Islet of Langerhans (tissue), 1 donor: Measurements from ENCODE around the gene MRPS34.

Experiments used
- FAIRE-seq: peaks from one replicate; lab custom pipeline; 2011; peaks lifted over from hg19 to GRCh38; lab: Jason Lieb, UNC

Gene MRPS34

DNA sequence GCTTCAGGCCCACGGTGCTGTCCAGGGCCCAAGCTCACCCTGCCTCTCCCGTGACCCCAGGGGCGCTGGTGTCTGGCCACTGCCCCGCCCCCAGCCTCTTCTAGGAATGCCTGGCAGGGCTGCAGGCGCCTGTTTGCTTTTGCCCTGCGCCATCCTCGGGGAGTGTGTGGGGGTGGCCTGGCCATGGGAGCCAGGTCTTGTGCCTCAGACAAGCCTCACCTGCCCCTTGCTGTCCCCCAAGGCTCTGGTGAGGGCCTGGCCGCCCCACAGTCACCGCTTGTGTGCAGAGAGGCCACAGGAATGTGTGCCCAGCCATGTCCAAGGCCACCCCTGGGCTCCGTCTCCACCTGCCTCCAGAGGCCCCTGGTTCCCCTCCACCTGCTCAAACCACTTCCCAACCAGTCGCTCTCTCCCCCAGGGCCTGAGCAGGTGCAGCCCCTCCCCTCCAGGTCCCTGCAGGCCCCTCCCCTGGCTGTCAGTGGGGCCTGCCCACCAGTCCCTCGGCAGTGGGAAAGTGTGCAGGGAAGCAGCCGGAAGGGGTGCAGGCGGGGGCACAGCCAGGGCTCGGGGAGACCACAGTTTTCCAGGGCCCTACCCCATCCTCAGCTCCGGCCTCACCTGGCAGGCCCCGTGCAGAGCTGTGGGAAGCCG, 21.4 kb upstream of the MRPS34 start:
- FAIRE-seq: no peak

DNA sequence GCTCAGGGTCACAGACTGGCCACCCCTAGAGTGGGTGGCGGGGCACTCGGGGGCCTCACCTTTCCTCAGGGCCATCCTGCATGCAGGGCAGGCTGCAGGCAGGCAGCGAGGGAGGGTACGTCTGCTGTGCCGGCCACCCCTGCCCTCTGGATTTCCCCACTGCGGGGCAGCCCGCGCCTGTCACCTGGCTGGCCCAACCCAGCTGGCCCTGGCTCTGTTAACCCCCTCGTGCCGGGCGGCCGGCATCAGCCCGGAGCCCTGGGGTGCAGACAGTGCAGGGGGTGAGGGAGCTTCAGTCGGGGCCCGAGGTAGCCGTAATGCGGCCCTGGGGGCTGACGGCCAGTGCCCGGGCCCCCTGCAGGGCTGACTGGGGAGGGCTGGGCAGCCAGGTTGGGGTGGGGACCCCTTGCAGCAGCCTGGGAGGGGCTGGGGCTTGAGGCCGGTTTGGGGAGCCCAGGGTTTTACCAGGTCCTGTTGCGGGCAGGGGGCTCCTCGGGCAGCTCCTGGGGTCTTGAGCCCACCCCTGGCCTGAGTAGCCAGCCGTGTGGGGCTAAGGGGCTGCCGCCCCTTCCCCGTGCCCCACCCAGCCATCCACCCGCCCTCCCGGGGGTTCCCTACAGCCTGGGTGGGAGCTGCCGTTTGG, 20.8 kb upstream of the MRPS34 start, which contains the start of gene IGFALS:
TSS of gene IGFALS (minus strand) at position 128 of the 643 bp plus-strand sequence. CDS start at position 75, 53 bp downstream.
- FAIRE-seq: no peak

DNA sequence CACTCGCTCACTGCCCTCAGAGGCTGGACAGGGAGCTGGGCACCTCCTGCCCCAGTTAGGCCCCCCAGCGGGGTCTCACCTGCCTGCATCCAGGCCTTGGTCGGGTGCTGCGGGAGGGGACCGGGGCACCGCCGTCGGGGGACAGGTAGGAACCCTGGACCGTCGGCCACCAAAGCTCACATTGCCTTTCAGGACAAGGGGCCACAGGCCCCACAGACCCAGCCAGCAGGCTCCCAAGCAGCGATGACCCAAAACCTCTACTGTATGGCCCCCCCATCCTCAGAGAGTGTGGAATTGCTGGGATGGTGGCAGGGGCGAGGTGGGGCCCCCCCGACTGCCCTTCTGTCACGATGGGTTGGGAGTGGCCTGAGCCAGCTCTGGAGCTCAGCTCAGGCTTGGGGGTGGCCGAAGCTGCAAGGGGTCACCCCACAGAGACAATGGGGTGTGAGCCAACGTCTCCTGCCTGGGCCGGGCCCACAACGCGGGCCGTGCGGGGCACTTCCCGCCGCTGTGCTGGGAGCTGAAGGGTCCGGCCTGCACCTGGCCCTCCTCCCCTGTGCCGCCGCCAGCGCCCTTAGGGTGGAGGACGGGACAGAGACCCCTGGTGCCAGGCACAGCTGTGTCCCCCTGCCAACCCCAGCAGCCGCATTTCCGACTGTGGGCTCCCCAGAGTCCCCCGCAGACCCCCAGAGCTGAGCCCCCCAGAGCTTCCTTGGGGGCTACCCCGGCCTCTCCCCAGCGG, 20.1 kb upstream of the MRPS34 start:
- no peak for FAIRE-seq

DNA sequence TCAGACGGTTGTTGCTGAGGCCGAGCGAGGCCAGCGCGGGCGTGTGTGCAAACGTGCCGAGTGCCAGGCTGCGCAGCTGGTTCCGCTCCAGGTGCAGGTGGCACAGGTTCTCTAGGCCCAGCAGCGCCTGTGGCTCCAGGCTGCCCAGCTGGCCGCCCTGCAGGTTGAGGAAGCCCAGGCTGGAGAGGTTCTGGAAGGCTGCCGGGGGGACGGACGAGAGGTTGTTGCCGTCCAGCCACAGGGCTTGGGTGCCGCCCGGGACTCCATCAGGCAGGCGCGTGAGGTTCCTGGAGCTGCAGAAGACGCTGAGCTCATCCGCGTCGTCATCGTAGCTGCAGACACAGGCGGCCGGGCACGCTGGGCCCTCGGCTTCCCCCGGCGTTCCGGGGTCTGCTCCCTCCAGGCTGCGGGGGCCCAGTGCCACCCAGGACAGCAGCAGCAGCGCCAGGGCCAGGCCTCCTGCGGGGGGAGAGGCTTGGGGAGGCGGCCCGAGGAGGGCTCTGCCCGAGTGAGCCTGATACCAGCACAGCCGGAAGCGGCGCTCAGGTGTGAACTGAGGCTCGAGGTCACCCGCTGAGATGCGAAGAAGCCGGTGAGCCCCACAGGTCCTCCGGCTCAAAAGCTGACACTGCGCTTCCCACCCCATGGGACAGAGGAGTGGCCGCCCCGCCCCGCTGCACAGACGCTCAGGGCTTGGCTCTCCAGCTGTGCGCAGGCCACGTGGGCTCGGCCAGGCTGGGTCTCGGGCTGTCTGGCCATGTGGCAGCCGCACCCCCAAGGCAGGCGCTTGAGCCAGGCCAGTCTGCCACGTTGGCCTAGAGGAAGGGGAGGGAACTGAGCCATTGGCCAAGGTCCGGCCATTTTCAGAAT, 19.2 kb upstream of the MRPS34 start:
- no peak for FAIRE-seq

DNA sequence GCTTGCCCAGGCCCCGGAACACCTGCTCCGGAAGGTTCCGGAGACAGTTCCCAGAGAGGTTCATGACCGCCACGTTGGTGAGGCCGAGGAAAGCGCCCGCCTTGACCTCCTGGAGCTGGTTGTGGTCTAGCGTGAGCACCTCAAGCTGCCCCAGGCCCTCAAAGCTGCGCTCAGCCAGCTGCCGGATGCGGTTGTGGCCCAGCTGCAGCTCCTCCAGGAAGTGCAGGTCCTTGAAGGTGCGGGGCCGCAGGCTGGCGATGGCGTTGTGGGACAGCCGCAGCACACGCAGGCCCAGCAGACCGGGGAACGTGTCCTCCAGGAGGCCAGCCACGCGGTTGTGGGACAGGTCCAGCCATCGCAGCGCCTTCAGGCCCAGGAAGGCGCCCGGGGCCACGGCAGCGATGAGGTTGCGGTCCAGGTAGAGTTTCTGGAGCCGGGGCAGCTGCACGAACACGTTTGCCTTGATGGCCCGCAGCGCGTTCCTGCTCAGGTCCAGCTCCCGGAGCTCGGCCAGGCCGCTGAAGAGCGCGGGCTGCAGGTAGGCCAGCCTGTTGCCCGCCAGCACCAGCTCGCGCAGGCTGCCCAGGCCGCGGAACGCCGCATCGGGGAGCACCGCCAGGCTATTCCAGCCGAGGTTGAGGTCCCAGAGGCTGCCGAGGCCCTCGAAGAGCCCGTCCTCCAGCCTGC, 18.5 kb upstream of the MRPS34 start:
- no peak for FAIRE-seq

DNA sequence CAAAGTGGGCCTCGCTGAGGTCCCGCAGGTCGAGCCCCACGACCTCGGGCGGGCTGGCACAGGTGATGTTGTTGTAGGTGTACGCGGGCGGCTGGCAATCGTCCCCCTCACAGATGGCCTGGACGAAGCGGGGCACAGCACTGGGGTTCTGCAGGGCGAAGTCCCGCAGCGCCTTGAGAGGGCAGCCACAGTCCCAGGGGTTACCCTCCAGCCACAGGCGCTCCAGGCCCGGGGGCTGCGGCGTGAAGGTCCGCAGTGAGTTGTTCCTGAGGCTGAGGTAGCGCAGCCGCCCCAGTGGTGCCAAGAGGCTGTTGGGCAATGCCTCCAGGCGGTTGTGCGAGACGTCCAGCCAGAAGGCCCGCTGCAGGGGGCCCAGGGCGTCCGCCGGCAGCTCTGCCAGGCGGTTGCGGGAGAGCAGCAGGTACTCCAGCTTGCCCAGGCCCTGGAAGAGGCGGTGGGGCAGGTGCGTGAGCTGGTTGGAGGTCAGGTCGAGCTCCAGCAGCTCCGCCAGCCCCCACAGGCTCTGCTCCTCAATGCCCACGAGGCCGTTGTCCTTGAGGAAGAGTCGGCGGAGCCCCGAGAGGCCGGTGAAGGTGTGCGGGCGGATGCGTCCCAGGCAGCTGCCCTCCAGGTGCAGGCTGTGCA, 17.8 kb upstream of the MRPS34 start:
- FAIRE-seq: no peak

DNA sequence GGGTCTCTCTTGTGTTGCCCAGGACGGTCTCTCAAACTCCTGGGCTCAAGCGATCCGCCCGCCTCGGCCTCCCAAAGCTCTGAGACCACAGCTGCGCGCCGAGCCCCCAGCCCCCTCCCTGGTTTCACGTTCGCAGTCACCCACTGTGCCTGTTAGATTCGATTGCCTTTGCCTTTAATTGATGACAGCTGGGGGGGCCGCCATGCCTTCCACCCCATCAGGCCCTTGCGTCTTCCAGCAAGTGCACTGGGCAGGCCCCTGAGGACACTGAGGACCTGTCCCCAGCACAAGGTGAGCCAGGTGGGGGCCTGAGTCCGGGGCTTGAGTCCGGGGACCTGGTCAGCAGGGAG, 17.3 kb upstream of the MRPS34 start:
- FAIRE-seq: no peak

DNA sequence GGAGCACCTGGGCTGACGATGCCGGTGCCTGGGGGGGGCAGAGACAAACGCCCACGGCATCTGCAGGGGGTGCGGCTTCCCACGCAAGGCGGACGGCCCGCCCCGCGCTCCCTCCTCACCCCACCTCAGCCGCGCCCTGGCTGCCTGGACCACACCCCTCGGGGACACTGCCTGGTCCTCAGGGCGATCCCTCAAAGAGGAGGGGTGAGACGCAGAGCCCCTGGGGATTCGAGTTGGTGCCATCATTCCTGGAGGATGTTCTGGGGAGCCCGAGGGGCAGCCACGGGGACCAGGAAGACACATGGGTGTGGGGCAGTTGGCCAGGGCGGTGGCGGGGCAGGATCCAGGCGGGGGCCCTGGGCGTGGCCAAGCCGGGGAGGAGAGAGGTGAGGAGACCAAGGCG, 16.7 kb upstream of the MRPS34 start:
- FAIRE-seq: no peak

DNA sequence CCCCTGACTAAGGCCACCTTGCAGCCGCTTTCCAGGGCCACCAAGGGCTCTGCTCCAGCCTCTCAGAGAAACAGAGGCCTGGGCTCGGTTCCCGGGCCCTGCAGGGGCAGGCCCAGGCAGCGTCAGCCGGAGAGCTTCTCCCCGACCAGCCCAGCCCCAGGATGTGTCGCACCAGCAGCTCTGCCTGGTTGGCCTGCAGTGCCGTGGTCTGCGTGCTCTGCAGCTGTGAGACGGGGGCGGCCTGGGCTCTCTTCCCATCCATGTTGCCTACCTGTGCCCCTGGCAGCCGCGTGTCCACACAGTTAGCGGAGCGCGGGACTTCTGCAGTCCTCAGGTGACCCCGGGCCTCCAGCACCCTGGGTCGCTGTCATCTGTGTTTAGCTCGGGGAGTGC, 15.8 kb upstream of the MRPS34 start:
- no peak for FAIRE-seq

DNA sequence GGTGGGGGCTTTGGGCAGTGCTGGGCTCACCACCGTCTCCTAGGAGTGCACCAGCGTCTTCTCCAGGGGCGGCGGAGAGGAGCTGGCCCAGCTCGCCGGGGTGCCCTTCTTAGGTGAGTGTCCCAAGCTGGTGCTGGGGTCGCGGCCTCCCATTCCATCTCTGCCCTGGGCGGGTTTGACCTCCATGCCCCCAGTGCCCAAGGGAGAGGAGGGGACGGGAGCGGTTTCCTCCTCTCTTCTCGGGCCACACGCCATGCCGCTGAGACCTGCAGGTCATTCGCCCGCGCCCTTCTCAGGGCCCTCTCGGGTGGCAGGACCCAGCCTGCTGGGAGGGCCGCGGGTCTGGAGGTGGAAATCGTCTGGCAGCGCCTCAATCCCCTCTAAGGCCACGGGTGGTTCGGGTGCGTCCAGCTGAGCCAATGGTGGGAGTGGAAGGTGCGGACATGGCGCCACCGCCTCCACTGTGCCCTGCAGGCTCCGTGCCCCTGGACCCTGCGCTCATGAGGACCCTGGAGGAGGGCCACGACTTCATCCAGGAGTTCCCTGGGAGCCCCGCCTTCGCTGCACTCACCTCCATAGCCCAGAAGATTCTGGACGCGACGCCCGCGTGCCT, 15.3 kb upstream of the MRPS34 start:
- FAIRE-seq: no peak

DNA sequence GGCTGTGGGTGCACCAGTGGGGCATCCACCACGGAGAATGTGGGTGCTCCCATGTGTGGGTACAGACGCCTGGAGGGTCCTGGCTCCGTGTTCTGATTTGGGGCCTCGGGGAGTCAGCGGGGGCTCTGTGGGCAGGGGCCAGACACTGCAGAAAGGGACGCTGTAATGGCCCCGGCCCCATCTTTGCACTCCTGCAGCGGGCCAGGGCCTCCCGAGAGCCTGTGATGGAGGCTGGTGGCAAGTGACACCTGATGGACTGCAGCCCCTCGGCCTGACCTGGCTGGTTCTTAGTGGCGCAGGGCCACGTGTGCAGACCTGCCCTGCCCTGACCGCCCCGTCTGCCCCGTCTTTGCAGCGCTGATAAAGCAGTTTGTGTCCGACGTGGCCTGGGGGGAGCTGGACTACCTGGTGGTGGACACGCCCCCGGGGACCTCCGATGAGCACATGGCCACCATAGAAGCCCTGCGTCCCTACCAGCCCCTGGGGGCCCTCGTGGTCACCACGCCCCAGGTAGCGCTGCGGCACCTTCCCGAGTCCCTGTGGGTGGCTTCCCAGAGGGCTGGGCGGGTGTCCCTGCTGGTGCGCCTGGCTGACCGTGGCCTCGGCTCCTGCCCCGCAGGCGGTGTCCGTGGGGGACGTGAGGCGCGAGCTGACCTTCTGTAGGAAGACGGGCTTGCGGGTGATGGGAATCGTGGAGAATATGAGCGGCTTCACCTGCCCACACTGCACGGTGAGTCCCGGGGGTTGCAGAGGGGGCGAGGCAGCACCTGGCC, 14.6 kb upstream of the MRPS34 start:
- no peak for FAIRE-seq

DNA sequence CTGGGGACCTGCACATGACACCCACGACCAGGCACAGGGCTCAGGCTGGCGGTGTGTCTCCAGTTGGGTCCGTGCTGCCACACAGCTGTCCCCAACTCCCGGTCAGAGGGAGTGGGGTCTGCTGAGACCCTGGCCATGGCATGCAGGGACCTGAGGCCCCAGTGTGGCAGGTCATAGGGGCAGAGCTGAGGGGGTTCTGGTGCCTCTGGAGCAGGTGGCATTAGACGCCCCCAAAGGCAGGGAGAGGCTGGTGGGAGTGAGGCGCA, 14.1 kb upstream of the MRPS34 start:
- FAIRE-seq: no peak

DNA sequence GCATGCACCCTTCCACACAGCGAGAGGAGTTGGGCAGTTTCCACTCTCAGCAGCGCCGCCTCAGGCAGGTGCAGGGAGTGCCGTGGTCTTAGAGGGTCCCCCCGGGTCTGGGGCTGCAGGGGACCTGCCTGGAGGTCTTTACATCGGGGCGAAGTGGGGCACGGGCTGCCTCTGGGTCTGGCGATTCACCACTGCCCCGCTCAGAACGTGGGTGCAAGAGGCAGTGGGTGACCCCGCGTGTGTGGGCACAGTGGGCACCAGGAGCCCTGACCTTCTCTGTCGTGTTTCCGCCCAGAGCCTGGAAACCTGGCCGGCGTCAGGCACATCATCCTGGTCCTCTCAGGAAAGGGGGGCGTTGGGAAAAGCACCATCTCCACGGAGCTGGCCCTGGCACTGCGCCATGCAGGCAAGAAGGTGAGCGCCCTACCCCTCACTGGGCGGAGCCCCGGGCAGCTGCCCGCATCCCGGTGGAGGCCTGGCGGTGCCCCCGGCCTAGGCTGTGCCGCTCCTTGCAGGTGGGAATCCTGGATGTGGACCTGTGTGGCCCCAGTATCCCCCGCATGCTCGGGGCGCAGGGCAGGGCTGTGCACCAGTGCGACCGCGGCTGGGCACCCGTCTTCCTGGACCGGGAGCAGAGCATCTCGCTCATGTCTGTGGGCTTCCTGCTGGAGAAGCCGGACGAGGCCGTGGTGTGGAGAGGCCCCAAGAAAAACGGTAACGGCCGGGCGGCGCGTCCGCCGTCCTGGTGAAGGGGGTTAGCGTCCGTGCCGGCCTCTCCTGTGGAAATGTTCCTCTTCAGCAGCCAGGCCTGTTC, 13.5 kb upstream of the MRPS34 start:
- no peak for FAIRE-seq

DNA sequence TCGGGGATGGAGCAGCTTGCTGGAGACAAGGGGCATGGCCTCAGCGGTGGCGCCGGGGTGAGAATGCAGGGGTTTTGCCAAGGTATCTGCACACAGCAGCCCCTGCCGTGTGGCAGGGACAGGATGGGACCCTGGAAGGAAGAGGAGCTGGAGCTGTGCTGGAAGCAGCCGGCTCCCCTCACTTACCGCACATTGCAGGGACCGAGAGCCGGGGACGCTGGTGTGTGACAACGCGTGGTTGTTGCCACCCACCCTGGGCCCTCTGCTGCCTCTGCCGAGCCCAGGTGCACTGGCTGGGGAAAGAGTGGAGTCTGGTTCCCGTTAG, 12.9 kb upstream of the MRPS34 start:
- FAIRE-seq: no peak

DNA sequence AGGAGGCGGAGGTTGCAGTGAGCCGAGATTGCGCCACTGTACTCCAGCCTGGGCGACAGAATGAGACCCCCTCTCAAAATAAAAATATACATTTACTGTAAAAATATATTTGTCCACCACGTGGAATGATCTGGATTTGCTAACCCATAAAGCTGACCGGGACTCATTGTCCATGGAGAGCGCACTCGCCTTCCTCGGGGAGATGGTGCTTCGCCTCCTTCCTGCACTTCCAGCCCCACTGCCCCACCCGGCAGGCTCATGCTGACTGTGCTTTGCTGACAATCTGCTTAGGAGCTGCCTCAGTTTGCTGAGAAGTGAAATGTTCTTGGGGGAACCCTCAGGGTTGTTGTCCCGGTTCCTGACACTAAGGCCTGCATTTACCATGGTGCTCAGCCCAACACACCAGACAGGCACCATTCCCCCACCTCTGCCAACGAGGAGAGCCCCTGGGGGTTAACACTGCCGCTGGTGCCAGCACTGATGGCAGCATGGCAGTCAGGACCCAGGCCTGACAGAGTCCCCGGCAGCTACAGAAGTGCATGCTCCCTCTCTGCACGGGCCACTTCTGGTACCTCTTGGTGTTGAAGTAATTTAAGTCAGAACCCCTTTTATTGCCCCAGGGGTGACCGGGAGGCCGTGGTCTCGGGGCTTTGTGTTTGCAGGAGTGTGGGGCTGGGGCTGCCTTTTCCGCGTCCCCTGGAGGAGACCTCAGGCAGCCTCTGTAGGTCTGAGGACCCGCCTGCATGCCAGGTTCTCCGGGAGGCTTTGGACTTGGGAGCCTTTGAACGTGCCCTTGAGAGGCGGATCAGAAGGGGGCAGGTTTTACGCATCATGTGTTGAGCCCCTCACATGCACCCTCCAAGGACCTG, 12.3 kb upstream of the MRPS34 start:
- no peak for FAIRE-seq

DNA sequence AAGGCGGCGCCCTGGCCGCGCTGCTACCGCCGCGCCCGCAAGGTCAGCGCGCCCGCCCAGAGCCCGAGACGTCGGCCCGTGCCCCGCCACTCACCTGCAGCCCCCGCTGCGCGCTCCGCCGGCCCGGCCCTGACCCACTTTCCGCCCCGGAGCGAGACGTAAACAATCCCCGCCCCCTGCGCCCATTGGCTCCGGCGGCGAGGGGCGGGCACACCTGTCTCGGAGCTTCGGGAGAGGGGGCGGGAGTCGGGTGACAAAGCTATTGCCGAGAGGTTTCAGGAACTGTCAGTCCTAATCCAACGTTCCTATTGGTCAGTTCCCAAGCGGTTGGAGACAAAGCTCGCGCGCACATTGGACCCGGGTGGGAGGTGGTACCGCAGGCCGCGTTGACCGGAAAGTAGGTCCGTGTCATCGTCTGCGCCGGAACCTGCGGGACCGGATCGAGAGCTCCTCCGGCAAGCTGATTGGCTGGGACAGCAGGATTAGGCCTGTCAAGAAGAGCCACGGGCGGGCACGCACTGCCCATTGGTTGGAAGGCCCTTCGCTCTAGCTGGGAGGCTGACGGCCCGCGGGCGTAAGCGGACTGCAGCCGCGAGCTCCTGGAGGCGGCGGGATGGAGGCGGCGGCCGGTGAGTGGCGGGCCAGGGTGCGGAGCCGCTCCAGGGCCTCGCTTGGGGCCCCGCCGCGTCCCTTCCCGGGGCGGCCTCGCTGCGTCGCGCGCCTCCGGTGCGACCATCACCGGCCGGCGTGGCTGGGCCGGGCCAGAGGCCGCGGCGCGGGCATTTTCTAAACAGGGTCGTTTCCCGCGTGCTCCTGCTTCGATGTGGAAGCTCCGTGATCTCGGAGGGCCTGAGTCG, 9.7 kb upstream of the MRPS34 start, which contains the start of the genes NUBP2 and SPSB3:
TSS of gene NUBP2 (plus strand) at position 553 of the 857 bp plus-strand sequence. CDS start at position 614, 61 bp downstream.
TSS of gene SPSB3 (minus strand) at position 164 of the 857 bp plus-strand sequence. CDS start 1,088 bp downstream, outside the sequence.
- peak; percentile 98 for FAIRE-seq

DNA sequence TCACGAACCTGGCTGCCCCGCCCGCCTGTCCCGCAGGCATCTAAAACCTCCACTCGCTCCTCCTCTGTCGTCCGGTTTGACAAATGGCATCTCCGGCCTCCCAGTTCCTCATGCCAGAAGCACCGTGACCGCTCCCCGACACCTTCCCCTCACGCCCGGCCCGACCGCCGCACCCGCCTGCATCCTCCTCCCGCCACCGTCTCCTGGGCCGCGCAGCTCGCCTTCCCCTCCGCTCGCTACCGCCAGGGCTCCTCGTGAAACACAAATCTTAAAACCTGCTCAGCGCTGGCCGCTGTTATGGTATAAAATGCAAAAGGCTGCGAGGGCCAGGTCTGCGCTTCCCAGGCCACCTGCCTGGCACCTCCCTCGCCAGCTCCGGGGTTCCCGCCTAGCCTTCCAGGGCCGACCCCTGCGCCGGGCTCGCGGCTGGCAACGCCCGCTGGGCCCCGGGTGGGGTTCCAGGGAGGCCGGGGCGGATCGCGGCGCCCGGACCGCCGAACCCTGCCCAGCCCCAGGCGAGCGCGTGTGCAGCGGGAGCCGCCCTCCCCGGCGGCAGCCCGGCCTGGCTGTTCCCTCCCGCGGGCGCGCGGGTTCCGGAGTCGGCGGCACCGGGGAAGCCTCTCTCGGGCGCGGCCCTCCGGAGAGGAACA, 8.9 kb upstream of the MRPS34 start:
- FAIRE-seq: no peak
